Sigmoid colon (tissue), 7 donors: ENCODE results near the gene MAP3K3. TPM values are rescaled to one million over a fixed set of nuclear protein-coding genes. Genes with fewer than 3 reads are reported as not detected.

Experiments
- DNase-seq: peaks from one replicate; pipeline ENCODE4 v3.0.0-alpha.2; 2019
- H3K27ac ChIP-seq, 4 donors: fragments of 200-600 bp; sonication (generic); one replicate each; pipeline ENCODE4 v1.5.1; 2016 to 2019; ENCODE audit warnings: mild to moderate bottlenecking in 1 of 4
- H3K27me3 ChIP-seq, 3 donors: fragments of 200-600 bp; sonication (generic); one replicate each; pipeline ENCODE4 v1.5.1; 2019; ENCODE audit warnings: mild to moderate bottlenecking in 1 of 3
- H3K36me3 ChIP-seq, 4 donors: fragments of 200-600 bp; sonication (generic); one replicate each; pipeline ENCODE4 v1.5.1; 2016 to 2019
- H3K4me1 ChIP-seq, 4 donors: fragments of 200-600 bp; sonication (generic); one replicate each; pipeline ENCODE4 v1.5.1; 2017 to 2019
- H3K4me3 ChIP-seq, 4 donors: fragments of 200-600 bp; sonication (generic); one replicate each; pipeline ENCODE4 v1.5.1; 2017 to 2019; ENCODE audit warnings: mild to moderate bottlenecking in 2 of 4, moderate library complexity in 1 of 4
- H3K9me3 ChIP-seq, 4 donors: fragments of 200-600 bp in 3 of 4; sonication (generic) in 3 of 4; one replicate each; pipeline versions ENCODE4 v1.5.1 to v1.6.1; 2013 to 2019
- EP300 ChIP-seq, 4 donors: sonication (generic); formaldehyde crosslinking; IDR thresholded peaks; one replicate each; pipeline ENCODE4 v1.6.1; 2017; ENCODE audit warnings: antibody characterized with exemption in 4 of 4
- POLR2A ChIP-seq, 2 donors: fragments of 450-650 bp; IDR thresholded peaks; one replicate each; pipeline ENCODE4 v1.6.1; 2016; ENCODE audit warnings: antibody characterized with exemption in 2 of 2, mild to moderate bottlenecking in 2 of 2, moderate library complexity in 2 of 2
- POLR2AphosphoS5 ChIP-seq, 4 donors: sonication (generic); formaldehyde crosslinking; IDR thresholded peaks; one replicate each; pipeline ENCODE4 v1.6.1; 2017; ENCODE audit warnings: antibody characterized with exemption in 4 of 4
- WGBS, 2 donors: extraction: QIAGEN DNeasy Blood & Tissue Kit; methylation state at CpG; one replicate each; pipeline ENCODE4 v1.1.7; 2013; 5-methylcytosine and 5-hydroxymethylcytosine counted together
- intact Hi-C: fragments of 100-400 bp; cut with DNase I; formaldehyde crosslinking; loops from one replicate; pipeline ENCODE4 v1.15.1; 2023
- polyA plus RNA-seq, 3 donors: library from polyadenylated mRNA; stranded (reverse); fragments of 200-250 nt; gene quantifications; one replicate each; pipeline ENCODE4 v1.2.3, GENCODE V29; 2013
- total RNA-seq, 4 donors: library from RNA; depleted of rRNA; stranded (reverse); fragments of >200 nt; gene quantifications; one replicate each; pipeline ENCODE4 v1.1.0, GENCODE V29; 2016
- TF ChIP-seq, protein P1 (sequence below), 4 experiments: fragments of 450-650 bp in 3 of 4; fragments of 200-600 bp in 1 of 4; IDR thresholded peaks; one replicate each; pipeline ENCODE4 v1.5.1; 2016 to 2019; ENCODE audit warnings: antibody characterized with exemption in 4 of 4, mild to moderate bottlenecking in 3 of 4, moderate library complexity in 2 of 4
- donor health status: healthy with polysubstance abuse.
- donor health status: Bipolar disorder and iron deficiency.
- donor health status: healthy.

The MAP3K3 gene
- total and polyA plus RNA-seq, 7 donors, result 4.4 to 68.7 (median 51.5) TPM

DNA sequence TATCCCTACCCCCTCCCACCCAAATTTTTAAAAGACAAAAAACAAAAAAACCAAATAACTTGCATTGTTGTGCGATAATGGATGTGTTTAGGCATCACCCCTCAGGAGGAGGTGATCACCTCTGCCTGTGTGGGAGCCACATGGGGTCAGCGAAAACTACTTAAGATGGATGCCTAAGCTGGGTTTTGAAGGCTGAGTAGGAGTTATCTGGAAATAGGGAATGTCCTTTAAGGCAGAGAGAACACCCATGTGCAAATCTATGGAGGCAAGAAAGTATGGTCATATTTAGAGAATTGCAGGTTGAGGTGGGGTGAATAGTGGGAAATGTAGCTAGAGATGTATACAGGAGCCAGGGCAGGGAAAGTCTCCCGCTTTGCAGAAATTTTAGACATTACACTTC, 27.1 kb upstream of the MAP3K3 start:
- WGBS, 2 donors, result 96 to 99% methylated on average over 3 of the region's 3 CpGs
- intact Hi-C loops, result no loop called here
- no peaks in the 10 kb centered on the region for H3K27me3 ChIP-seq
- no peaks in the 10 kb centered on the region for H3K9me3 ChIP-seq
- no peak overlapping the region for H3K4me3 ChIP-seq
- no peak overlapping the region for H3K27ac ChIP-seq
- peaks cover 11 to 36% (median 13%) of the 10 kb centered on the region in 4 donors for H3K36me3 ChIP-seq
- DNase-seq, result no peak
- TF ChIP-seq POLR2A (IDR thresholded peaks at IDR 0.05), result no peak
- TF ChIP-seq, protein P1, sequence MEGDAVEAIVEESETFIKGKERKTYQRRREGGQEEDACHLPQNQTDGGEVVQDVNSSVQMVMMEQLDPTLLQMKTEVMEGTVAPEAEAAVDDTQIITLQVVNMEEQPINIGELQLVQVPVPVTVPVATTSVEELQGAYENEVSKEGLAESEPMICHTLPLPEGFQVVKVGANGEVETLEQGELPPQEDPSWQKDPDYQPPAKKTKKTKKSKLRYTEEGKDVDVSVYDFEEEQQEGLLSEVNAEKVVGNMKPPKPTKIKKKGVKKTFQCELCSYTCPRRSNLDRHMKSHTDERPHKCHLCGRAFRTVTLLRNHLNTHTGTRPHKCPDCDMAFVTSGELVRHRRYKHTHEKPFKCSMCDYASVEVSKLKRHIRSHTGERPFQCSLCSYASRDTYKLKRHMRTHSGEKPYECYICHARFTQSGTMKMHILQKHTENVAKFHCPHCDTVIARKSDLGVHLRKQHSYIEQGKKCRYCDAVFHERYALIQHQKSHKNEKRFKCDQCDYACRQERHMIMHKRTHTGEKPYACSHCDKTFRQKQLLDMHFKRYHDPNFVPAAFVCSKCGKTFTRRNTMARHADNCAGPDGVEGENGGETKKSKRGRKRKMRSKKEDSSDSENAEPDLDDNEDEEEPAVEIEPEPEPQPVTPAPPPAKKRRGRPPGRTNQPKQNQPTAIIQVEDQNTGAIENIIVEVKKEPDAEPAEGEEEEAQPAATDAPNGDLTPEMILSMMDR (IDR thresholded peaks at IDR 0.05), result no peak
- no peak for TF ChIP-seq POLR2AphosphoS5 (IDR thresholded peaks at IDR 0.05)
- H3K4me1 ChIP-seq, result peaks cover 0 to 8% (median 4%) of the 10 kb centered on the region in 4 donors

DNA sequence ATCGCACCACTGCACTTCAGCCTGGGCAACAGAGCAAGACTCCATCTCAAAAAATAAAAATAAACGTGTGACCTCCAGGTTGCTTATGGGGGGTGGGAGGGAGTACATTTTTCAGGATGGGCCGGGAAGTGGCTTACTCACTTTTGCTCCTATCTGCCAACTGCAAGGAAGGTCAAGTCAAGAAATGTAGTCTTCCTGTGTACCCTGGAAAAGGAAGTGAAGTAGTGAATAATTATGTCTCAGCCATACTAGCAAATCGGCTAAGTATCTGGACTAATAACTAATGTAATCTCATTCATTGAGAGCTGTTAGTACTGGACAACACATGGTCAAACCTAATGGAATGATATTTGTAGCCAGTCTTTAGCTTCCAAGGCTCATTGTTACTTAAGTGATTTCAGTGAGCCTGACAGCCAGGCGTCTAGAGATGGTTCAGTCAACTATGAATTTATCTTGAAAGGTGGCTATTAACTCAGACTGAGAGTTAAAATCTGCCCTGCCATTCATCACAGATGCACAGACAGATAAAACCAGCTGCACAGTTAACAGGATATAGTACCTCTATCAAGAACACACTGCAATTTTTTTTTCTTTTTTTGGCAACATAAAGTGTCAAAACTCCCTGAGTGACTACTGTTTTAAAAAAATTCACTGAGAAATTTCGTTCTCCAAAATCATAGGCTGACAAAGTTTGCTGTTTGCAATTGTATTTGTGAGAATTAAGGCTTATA, 25.2 kb upstream of the MAP3K3 start:
- Histone ChIP-seq H3K36me3 (peaks cover 0 to 17% (median 3%) of the 10 kb centered on the region in 4 donors), H3K27ac (no peak overlapping the region), H3K9me3 (no peaks in the 10 kb centered on the region), H3K4me3 (no peak overlapping the region), H3K4me1 (peaks cover 0 to 20% (median 15%) of the 10 kb centered on the region in 4 donors), H3K27me3 (no peaks in the 10 kb centered on the region)
- no peak for DNase-seq
- intact Hi-C loops, result no loop called here
- no peak for TF ChIP-seq EP300 (IDR thresholded peaks at IDR 0.05)
- TF ChIP-seq, protein P1 (IDR thresholded peaks at IDR 0.05), result no peak
- 67 to 77% methylated on average over 6 of the region's 6 CpGs for WGBS, 2 donors

DNA sequence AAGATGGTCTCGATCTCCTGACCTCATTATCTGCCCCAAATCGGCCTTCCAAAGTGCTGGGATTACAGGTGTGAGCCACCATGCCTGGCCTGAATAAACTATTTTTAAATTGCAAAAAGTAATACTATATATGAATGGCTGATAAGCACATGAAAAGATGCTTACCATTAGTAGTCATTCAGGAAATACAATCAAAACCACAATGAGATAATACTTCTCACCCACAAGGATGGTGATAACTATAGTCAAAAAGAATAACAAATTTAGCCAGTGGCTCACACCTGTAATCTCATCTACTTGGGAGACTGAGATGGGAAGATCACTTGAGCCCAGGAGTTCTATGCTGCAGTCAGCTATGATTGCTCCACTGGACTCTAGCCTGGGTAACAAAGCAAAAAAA, 23.9 kb upstream of the MAP3K3 start:
- intact Hi-C loops, result no loop called here

DNA sequence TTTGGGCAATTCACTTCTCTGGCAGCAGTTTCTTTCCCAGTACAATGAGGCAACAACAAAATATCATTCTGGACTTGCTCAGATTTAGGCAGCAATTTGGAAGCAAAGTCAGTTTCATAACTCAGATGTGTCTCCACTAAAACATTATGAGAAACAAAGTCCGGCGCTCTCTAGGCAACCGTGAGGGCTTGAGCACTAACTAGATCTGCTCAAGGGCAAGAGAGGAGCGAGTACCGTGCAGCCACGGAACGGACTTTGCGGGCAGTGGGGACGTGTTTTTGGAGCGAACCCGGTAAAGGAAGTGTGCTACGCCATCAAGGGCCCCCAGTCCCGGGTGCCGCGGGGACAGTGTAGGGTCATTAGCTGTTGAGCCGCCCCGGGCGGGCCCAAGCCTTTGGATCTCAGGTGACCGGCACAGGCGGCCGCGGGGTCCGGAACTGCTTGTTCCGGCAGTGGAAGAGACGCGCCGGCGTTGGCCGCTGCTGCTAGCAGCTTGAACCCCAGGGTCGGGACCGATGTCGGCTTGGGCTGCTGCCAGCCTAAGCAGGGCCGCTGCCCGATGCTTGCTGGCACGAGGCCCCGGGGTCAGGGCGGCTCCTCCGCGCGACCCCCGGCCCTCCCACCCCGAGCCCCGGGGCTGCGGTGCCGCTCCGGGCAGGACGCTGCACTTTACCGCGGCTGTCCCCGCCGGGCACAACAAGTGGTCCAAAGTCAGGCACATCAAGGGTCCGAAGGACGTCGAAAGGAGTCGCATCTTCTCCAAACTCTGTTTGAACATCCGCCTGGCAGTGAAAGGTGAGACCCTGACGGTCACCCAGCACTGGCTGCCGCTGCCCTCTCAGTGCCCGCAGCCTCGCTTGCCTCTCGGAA, 21.4 kb upstream of the MAP3K3 start, which contains the start of gene TACO1:
TACO1 (plus strand) TSS at position 327 of the 870 bp plus-strand sequence; CDS start at position 516, 189 bp downstream.
- H3K27me3 ChIP-seq, result no peaks in the 10 kb centered on the region
- peaks cover 0 to 20% (median 11%) of the 10 kb centered on the region in 4 donors for H3K36me3 ChIP-seq
- 1% methylated on average over 61 of the region's 61 CpGs for WGBS, 2 donors
- H3K4me1 ChIP-seq, result peaks cover 0 to 27% (median 18%) of the 10 kb centered on the region in 4 donors
- H3K9me3 ChIP-seq, result no peaks in the 10 kb centered on the region
- intact Hi-C loops, result loop anchor here (5.0 kb wide), 1 partner anchor 49 kb away; the partner anchor contains the start of gene DCAF7
- peak within 1 kb of the TSS; percentile 85 to 99 (median 98) for H3K4me3 ChIP-seq
- peak; percentile 92 for DNase-seq
- TF ChIP-seq EP300 (IDR thresholded peaks at IDR 0.05) (peak in 1 of 4 donors; percentile 11), POLR2A (IDR thresholded peaks at IDR 0.05) (peak; percentile 43 to 59), POLR2AphosphoS5 (IDR thresholded peaks at IDR 0.05) (peak; percentile 69 to 91 (median 80))
- TF ChIP-seq, protein P1 (IDR thresholded peaks at IDR 0.05), result no peak
- H3K27ac ChIP-seq, result peak within 1 kb of the TSS; percentile 89 to 95 (median 93)

More for the DNA sequence above, 23.9 kb upstream of the MAP3K3 start:
- Histone ChIP-seq H3K27ac (no peak overlapping the region), H3K4me1 (peaks cover 0 to 27% (median 18%) of the 10 kb centered on the region in 4 donors), H3K9me3 (no peaks in the 10 kb centered on the region), H3K36me3 (peaks cover 0 to 9% (median 2%) of the 10 kb centered on the region in 4 donors), H3K27me3 (no peaks in the 10 kb centered on the region), H3K4me3 (no peak overlapping the region)
- TF ChIP-seq EP300 (IDR thresholded peaks at IDR 0.05) (no peak), POLR2A (IDR thresholded peaks at IDR 0.05) (no peak)
- DNase-seq, result no peak
- 87 to 95% methylated on average over 2 of the region's 2 CpGs for WGBS, 2 donors
